Thymus (tissue), 11 donors: Measurements from ENCODE around the gene ZBTB7B. TPM values are rescaled to one million over a fixed set of nuclear protein-coding genes. Genes with fewer than 3 reads are reported as not detected.

ENCODE experiments used
- DNase-seq, 9 donors: peaks; one replicate each; pipeline ENCODE4 v3.0.0-alpha.2; 2013; ENCODE audit warnings: low spot score in 9 of 9, low read depth in 6 of 9, missing footprints in 1 of 9
- H3K27ac ChIP-seq, 2 donors: one replicate each; pipeline ENCODE4 v1.5.1; 2013; ENCODE audit warnings: control low read depth in 1 of 2, low read depth in 1 of 2, low read length in 1 of 2, mild to moderate bottlenecking in 1 of 2, moderate library complexity in 1 of 2
- H3K27me3 ChIP-seq, 2 donors: one replicate each; pipeline ENCODE4 v1.5.1; 2013; ENCODE audit warnings: low read length in 1 of 2; ENCODE audit not compliant: control insufficient read depth in 2 of 2, insufficient read depth in 1 of 2
- H3K36me3 ChIP-seq, 2 donors: one replicate each; pipeline ENCODE4 v1.5.1; 2013; ENCODE audit warnings: low read length in 1 of 2, mild to moderate bottlenecking in 1 of 2, moderate library complexity in 1 of 2; ENCODE audit not compliant: control insufficient read depth in 2 of 2, insufficient read depth in 2 of 2
- H3K4me1 ChIP-seq, 2 donors: one replicate each; pipeline ENCODE4 v1.5.1; 2013; ENCODE audit warnings: low read length in 2 of 2; ENCODE audit not compliant: control insufficient read depth in 2 of 2, insufficient read depth in 2 of 2
- H3K4me3 ChIP-seq, 2 donors: one replicate each; pipeline ENCODE4 v1.5.1; 2013; ENCODE audit warnings: low read length in 2 of 2, control low read depth in 1 of 2, mild to moderate bottlenecking in 1 of 2
- H3K9me3 ChIP-seq, 2 donors: one replicate each; pipeline ENCODE4 v1.5.1; 2013; ENCODE audit warnings: low read length in 1 of 2, mild to moderate bottlenecking in 1 of 2; ENCODE audit not compliant: control insufficient read depth in 2 of 2, insufficient read depth in 1 of 2
- WGBS: extraction: QIAGEN DNeasy Blood & Tissue Kit; methylation state at CpG from one replicate; pipeline ENCODE4 v1.1.7; 2013; 5-methylcytosine and 5-hydroxymethylcytosine counted together
- polyA plus RNA-seq: library from polyadenylated mRNA; stranded (reverse); fragments of 200-250 nt; gene quantifications from one replicate; pipeline ENCODE4 v1.2.3, GENCODE V29; 2013
- total RNA-seq: library from RNA; stranded (reverse); fragments of 120-200 nt; gene quantifications from one replicate; pipeline ENCODE4 v1.2.4, GENCODE V29; 2013
- donor health status: healthy.

Gene ZBTB7B
- total and polyA plus RNA-seq, 2 donors = 12.1 to 21.9 TPM

- whole genome bisulfite sequencing = 1% methylated on average over 31 of the region's 31 CpGs
Measured at GRCh38 chr1:155051342-155051776, 48.8 kb downstream of the ZBTB7B start.

GRCh38 chr1:155051777-155052398, 49.3 kb downstream of the ZBTB7B start:
- Histone ChIP-seq H3K27ac (peak overlapping the region in 1 of 2 donors; percentile 11), H3K4me3 (peak overlapping the region; percentile 25 to 60), H3K9me3 (peaks cover 0 to 10% of the 10 kb centered on the region in 2 donors), H3K4me1 (peaks cover 16 to 32% of the 10 kb centered on the region in 2 donors), H3K36me3 (no peaks in the 10 kb centered on the region), H3K27me3 (peaks cover 29 to 74% of the 10 kb centered on the region in 2 donors)
- peak in 1 of 9 donors; percentile 19 for DNase-seq
- 2% methylated on average over 27 of the region's 27 CpGs for WGBS

More at GRCh38 chr1:155051342-155051776, 48.8 kb downstream of the ZBTB7B start:
- H3K36me3 ChIP-seq = no peaks in the 10 kb centered on the region
- peaks cover 0 to 10% of the 10 kb centered on the region in 2 donors for H3K9me3 ChIP-seq
- H3K4me1 ChIP-seq = peaks cover 16 to 32% of the 10 kb centered on the region in 2 donors
- peaks cover 29 to 75% of the 10 kb centered on the region in 2 donors for H3K27me3 ChIP-seq
- DNase-seq = no peak
- peak overlapping the region; percentile 25 to 60 for H3K4me3 ChIP-seq
- H3K27ac ChIP-seq = no peak overlapping the region

GRCh38 chr1:155052439-155053395, 50.1 kb downstream of the ZBTB7B start:
- Histone ChIP-seq H3K27ac (no peak overlapping the region), H3K36me3 (peaks cover 0 to 4% of the 10 kb centered on the region in 2 donors), H3K4me3 (peak overlapping the region in 1 of 2 donors; percentile 60), H3K4me1 (peaks cover 16 to 32% of the 10 kb centered on the region in 2 donors), H3K9me3 (peaks cover 0 to 10% of the 10 kb centered on the region in 2 donors), H3K27me3 (peaks cover 29 to 74% of the 10 kb centered on the region in 2 donors)
- DNase-seq = peak in 1 of 9 donors; percentile 31
- WGBS = 32% methylated on average over 12 of the region's 12 CpGs

- H3K27me3 ChIP-seq = peaks cover 29 to 76% of the 10 kb centered on the region in 2 donors
- H3K27ac ChIP-seq = no peak overlapping the region
- H3K9me3 ChIP-seq = peaks cover 0 to 10% of the 10 kb centered on the region in 2 donors
- WGBS = 96% methylated on average over 7 of the region's 7 CpGs
- H3K4me3 ChIP-seq = no peak overlapping the region
- DNase-seq = no peak
- peaks cover 16 to 29% of the 10 kb centered on the region in 2 donors for H3K4me1 ChIP-seq
- peaks cover 0 to 4% of the 10 kb centered on the region in 2 donors for H3K36me3 ChIP-seq
Measured at GRCh38 chr1:155053531-155054105, 51.0 kb downstream of the ZBTB7B start.

GRCh38 chr1:155057104-155057503, 54.5 kb downstream of the ZBTB7B start:
- peaks cover 13 to 74% of the 10 kb centered on the region in 2 donors for H3K27me3 ChIP-seq
- H3K36me3 ChIP-seq = peaks cover 0 to 4% of the 10 kb centered on the region in 2 donors
- H3K27ac ChIP-seq = no peak overlapping the region
- peaks cover 0 to 16% of the 10 kb centered on the region in 2 donors for H3K4me1 ChIP-seq
- H3K9me3 ChIP-seq = no peaks in the 10 kb centered on the region
- H3K4me3 ChIP-seq = no peak overlapping the region
- WGBS = 98% methylated on average over 8 of the region's 8 CpGs
- no peak for DNase-seq

- H3K27ac ChIP-seq = no peak overlapping the region
- H3K36me3 ChIP-seq = peaks cover 0 to 4% of the 10 kb centered on the region in 2 donors
- H3K9me3 ChIP-seq = no peaks in the 10 kb centered on the region
- DNase-seq = no peak
- WGBS = 97% methylated on average over 13 of the region's 13 CpGs
- peaks cover 0 to 16% of the 10 kb centered on the region in 2 donors for H3K4me1 ChIP-seq
- no peak overlapping the region for H3K4me3 ChIP-seq
- peaks cover 7 to 74% of the 10 kb centered on the region in 2 donors for H3K27me3 ChIP-seq
Measured at GRCh38 chr1:155057788-155058211, 55.2 kb downstream of the ZBTB7B start.

GRCh38 chr1:155060736-155061135, 58.1 kb downstream of the ZBTB7B start:
- Histone ChIP-seq H3K4me3 (no peak overlapping the region), H3K36me3 (peaks cover 0 to 4% of the 10 kb centered on the region in 2 donors), H3K4me1 (peaks cover 10 to 35% of the 10 kb centered on the region in 2 donors), H3K27ac (no peak overlapping the region), H3K27me3 (peaks cover 10 to 73% of the 10 kb centered on the region in 2 donors), H3K9me3 (no peaks in the 10 kb centered on the region)
- DNase-seq = no peak
- 96% methylated on average over 8 of the region's 8 CpGs for WGBS

- Histone ChIP-seq H3K36me3 (peaks cover 0 to 4% of the 10 kb centered on the region in 2 donors), H3K27me3 (peaks cover 10 to 73% of the 10 kb centered on the region in 2 donors), H3K9me3 (no peaks in the 10 kb centered on the region), H3K4me3 (no peak overlapping the region), H3K4me1 (peaks cover 10 to 35% of the 10 kb centered on the region in 2 donors), H3K27ac (no peak overlapping the region)
- whole genome bisulfite sequencing = 53% methylated on average over 21 of the region's 21 CpGs
- peak; percentile 71 to 95 (median 86) for DNase-seq
Measured at GRCh38 chr1:155061381-155062150, 59.0 kb downstream of the ZBTB7B start.
